Measurements from ENCODE around the gene ZDHHC22. TPM values are rescaled to one million over a fixed set of nuclear protein-coding genes. Genes with fewer than 3 reads are reported as not detected.

ZDHHC22 gene
- polyA plus RNA-seq, 1 of the 3 experiments (the other 2 are of a cell fraction): not detected

DNA sequence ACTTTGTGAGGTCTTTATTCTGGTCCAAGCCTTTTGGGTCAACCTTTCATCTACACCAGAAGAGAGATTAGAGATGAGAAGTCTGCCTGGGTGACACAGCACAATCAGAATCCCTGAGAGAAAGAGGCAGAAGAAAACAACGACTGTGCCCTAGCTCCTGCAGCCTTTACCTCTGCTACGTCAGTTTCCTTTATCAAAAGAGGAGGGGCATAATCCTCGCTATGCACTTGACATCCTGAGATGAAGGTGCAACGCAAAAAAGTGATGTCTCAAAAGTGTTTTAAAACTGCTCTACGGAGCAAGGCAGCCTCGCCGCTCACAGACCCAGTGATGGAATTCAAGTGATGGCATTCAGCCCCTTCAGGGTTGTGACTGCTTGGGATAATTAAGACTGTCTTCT lies 21.7 kb downstream of the ZDHHC22 start:
- POLR2A ChIA-PET: no interaction called here
- Histone ChIP-seq H3K4me3 (ENCODE audit: low read depth in 2 of 2, low read length in 1 of 2) (no peak overlapping the region), H3K36me3 (replicated peaks in 1 of 2; ENCODE audit: control insufficient read depth in 1 of 2, insufficient read depth in 2 of 2, low read length in 1 of 2) (peaks cover 7 to 16% of the 10 kb centered on the region in 2 experiments), H3K9me2 (no peaks in the 10 kb centered on the region), H3K79me2 (ENCODE audit: insufficient read depth) (no peaks in the 10 kb centered on the region), H4K20me1 (ENCODE audit: insufficient read depth) (no peaks in the 10 kb centered on the region), H3K9me3 (no peaks in the 10 kb centered on the region), H3F3A (replicated peaks; ENCODE audit: insufficient read depth) (no peaks in the 10 kb centered on the region), H3K27me3 (ENCODE audit: insufficient read depth) (no peaks in the 10 kb centered on the region), H3K4me2 (no peak overlapping the region), H3K9ac (no peak overlapping the region), H3K27ac (ENCODE audit: low read depth in 2 of 2, low read length in 1 of 2) (no peak overlapping the region), H2AFZ (ENCODE audit: low read depth) (no peak overlapping the region), H3K4me1 (ENCODE audit: control insufficient read depth in 1 of 2, insufficient read depth in 2 of 2, low read depth in 1 of 2, low read length in 1 of 2) (peaks cover 0 to 14% of the 10 kb centered on the region in 2 experiments; a peak in 1 of 4 replicates)
- no peak for TF ChIP-seq SMC3 (IDR thresholded peaks at IDR 0.05; ENCODE audit: low read depth, low read length)
- TF ChIP-seq YY1 (IDR thresholded peaks at IDR 0.05; ENCODE audit: low read depth): no peak
- TF ChIP-seq, protein P1, sequence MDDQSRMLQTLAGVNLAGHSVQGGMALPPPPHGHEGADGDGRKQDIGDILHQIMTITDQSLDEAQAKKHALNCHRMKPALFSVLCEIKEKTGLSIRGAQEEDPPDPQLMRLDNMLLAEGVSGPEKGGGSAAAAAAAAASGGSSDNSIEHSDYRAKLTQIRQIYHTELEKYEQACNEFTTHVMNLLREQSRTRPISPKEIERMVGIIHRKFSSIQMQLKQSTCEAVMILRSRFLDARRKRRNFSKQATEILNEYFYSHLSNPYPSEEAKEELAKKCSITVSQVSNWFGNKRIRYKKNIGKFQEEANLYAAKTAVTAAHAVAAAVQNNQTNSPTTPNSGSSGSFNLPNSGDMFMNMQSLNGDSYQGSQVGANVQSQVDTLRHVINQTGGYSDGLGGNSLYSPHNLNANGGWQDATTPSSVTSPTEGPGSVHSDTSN (IDR thresholded peaks at IDR 0.05): no peak
- no peak for TF ChIP-seq RFX5 (IDR thresholded peaks at IDR 0.05; ENCODE audit: low read length)
- TF ChIP-seq, protein P2, sequence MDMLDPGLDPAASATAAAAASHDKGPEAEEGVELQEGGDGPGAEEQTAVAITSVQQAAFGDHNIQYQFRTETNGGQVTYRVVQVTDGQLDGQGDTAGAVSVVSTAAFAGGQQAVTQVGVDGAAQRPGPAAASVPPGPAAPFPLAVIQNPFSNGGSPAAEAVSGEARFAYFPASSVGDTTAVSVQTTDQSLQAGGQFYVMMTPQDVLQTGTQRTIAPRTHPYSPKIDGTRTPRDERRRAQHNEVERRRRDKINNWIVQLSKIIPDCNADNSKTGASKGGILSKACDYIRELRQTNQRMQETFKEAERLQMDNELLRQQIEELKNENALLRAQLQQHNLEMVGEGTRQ (IDR thresholded peaks at IDR 0.05; ENCODE audit: borderline replicate concordance, low read depth, low read length): no peak
- TF ChIP-seq NFIC (IDR thresholded peaks at IDR 0.05; ENCODE audit: borderline replicate concordance): no peak
- TF ChIP-seq EZH2phosphoT487 (IDR thresholded peaks at IDR 0.05; ENCODE audit: borderline replicate concordance, low read depth): no peak
- no peak for TF ChIP-seq FOXJ3 (CRISPR knock-in tag; IDR thresholded peaks at IDR 0.05)
- TF ChIP-seq, protein P3, sequence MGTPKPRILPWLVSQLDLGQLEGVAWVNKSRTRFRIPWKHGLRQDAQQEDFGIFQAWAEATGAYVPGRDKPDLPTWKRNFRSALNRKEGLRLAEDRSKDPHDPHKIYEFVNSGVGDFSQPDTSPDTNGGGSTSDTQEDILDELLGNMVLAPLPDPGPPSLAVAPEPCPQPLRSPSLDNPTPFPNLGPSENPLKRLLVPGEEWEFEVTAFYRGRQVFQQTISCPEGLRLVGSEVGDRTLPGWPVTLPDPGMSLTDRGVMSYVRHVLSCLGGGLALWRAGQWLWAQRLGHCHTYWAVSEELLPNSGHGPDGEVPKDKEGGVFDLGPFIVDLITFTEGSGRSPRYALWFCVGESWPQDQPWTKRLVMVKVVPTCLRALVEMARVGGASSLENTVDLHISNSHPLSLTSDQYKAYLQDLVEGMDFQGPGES (IDR thresholded peaks at IDR 0.05; ENCODE audit: low read depth, low read length): no peak
- no peak for TF ChIP-seq SIN3A (IDR thresholded peaks at IDR 0.05; ENCODE audit: borderline replicate concordance, low read depth, low read length)
- TF ChIP-seq GABPA (IDR thresholded peaks at IDR 0.05; ENCODE audit: low read depth): no peak
- TF ChIP-seq TAF1 (IDR thresholded peaks at IDR 0.05; ENCODE audit: borderline replicate concordance, low read depth, low read length): no peak
- TF ChIP-seq ELF1 (IDR thresholded peaks at IDR 0.05): no peak
- TF ChIP-seq CHD2 (IDR thresholded peaks at IDR 0.05; ENCODE audit: low read length, partially characterized antibody): no peak
- no peak for TF ChIP-seq RCOR1 (IDR thresholded peaks at IDR 0.05; ENCODE audit: low read length)
- no peak for TF ChIP-seq FOSL2 (IDR thresholded peaks at IDR 0.05; ENCODE audit: borderline replicate concordance, low read depth)
- TF ChIP-seq EP300 (IDR thresholded peaks at IDR 0.05; ENCODE audit: borderline replicate concordance in 1 of 2, low read depth in 1 of 2, low read length in 1 of 2): no peak
- TF ChIP-seq POLR2AphosphoS5 (IDR thresholded peaks at IDR 0.05; ENCODE audit: low read depth, low read length): no peak
- no peak for TF ChIP-seq RXRA (IDR thresholded peaks at IDR 0.05; ENCODE audit: borderline replicate concordance, low read depth)
- CTCF ChIA-PET: interaction anchor here (1.4 to 10.4 kb wide), 2 partner anchors 17 to 31 kb away, joined by 3 to 129 read pairs; partner anchors contain the start of gene ZDHHC22
- DNase-seq: no peak
- 98% methylated on average over 7 of the region's 7 CpGs for WGBS (ENCODE audit: low lambda C conversion rate)

Measured in SK-N-SH (cell line).